Endothelial cell of umbilical vein (primary cell): ENCODE data around the gene FLT3LG. TPM values are rescaled to one million over a fixed set of nuclear protein-coding genes. Genes with fewer than 3 reads are reported as not detected.

Source experiments
- BruUV-seq: library from RNA; stranded (reverse); fragments of 400-500 nt; replicated peaks from 2 replicates; lab custom pipeline; 2021; lab: Mats Ljungman, UMichigan
- CTCF ChIA-PET: fragments of 300-600, 350-600 bp; sonication (Branson Sonifier 250); formaldehyde crosslinking; loops from one replicate; lab custom pipeline; 2021; ENCODE audit warnings: antibody characterized with exemption, inconsistent platforms; lab: Charles Lee
- POLR2A ChIA-PET: fragments of 300-600, 350-600 bp; sonication (Branson Sonifier 250); formaldehyde crosslinking; loops from one replicate; lab custom pipeline; 2021; ENCODE audit warnings: antibody characterized with exemption, inconsistent platforms; lab: Charles Lee
- DNase-seq: peaks from one replicate; pipeline ENCODE4 v3.0.0-alpha.2; 2011; ENCODE audit warnings: low read depth, low spot score
- FAIRE-seq: peaks from 2 replicates; lab custom pipeline; 2011; peaks lifted over from hg19 to GRCh38; lab: Jason Lieb, UNC
- H2AFZ ChIP-seq: 2 replicates; pipeline ENCODE4 v1.6.0; 2012; ENCODE audit warnings: low read depth, low read length, control low read depth, inconsistent platforms
- H3K27ac ChIP-seq: 2 replicates; pipeline ENCODE4 v1.5.1; 2011; ENCODE audit warnings: low read depth, mild to moderate bottlenecking, control low read depth, low read length, moderate library complexity; ENCODE audit not compliant: insufficient read depth
- H3K27me3 ChIP-seq, 2 experiments: 2 replicates each; pipeline versions ENCODE4 v1.6.0 to v1.6.1; 2011; ENCODE audit warnings: low read length in 2 of 2, mixed read lengths in 1 of 2; ENCODE audit not compliant: control insufficient read depth in 2 of 2, insufficient read depth in 2 of 2
- H3K36me3 ChIP-seq, 2 experiments: 2 replicates in 1 of 2; 3 replicates in 1 of 2; pipeline ENCODE4 v1.5.1; 2011; ENCODE audit warnings: low read length in 2 of 2, mild to moderate bottlenecking in 1 of 2, moderate library complexity in 1 of 2; ENCODE audit not compliant: control insufficient read depth in 2 of 2, insufficient read depth in 2 of 2; ENCODE audit errors: extremely low read depth in 1 of 2
- H3K4me1 ChIP-seq: 3 replicates; pipeline ENCODE4 v1.5.1; 2011; ENCODE audit warnings: mild to moderate bottlenecking, low read length; ENCODE audit not compliant: control insufficient read depth, insufficient read depth; ENCODE audit errors: extremely low read depth
- H3K4me2 ChIP-seq: 2 replicates; pipeline ENCODE4 v1.6.1; 2011; ENCODE audit warnings: low read length, control low read depth, mixed read lengths; ENCODE audit not compliant: insufficient read depth
- H3K4me3 ChIP-seq, 3 experiments: fragments of 200-600 bp in 1 of 3; sonication (generic), shearing (Covaris generic) in 1 of 3; replicated peaks in 1 of 3; 2 replicates each; pipeline ENCODE4 v1.5.1; 2011 to 2016; ENCODE audit warnings: control low read depth in 3 of 3, low read length in 3 of 3, mild to moderate bottlenecking in 2 of 3, inconsistent platforms in 1 of 3, low read depth in 1 of 3, moderate library complexity in 1 of 3; ENCODE audit not compliant: insufficient read depth in 1 of 3
- H3K79me2 ChIP-seq: 2 replicates; pipeline ENCODE4 v1.6.0; 2012; ENCODE audit warnings: low read length, inconsistent platforms; ENCODE audit not compliant: control insufficient read depth, insufficient read depth
- H3K9ac ChIP-seq: replicated peaks from 2 replicates; pipeline ENCODE3; 2011; ENCODE audit warnings: low read length, control low read depth; ENCODE audit not compliant: insufficient read depth; ENCODE audit errors: extremely low read depth
- H3K9me1 ChIP-seq: replicated peaks from 3 replicates; pipeline ENCODE4 v1.6.0; 2011; ENCODE audit warnings: mild to moderate bottlenecking, low read length; ENCODE audit not compliant: control insufficient read depth, insufficient read depth; ENCODE audit errors: extremely low read depth
- H3K9me3 ChIP-seq: replicated peaks from 2 replicates; pipeline ENCODE4 v1.5.1; 2012; ENCODE audit warnings: low read length, inconsistent platforms; ENCODE audit not compliant: control insufficient read depth, insufficient read depth
- H4K20me1 ChIP-seq: replicated peaks from 2 replicates; pipeline ENCODE3; 2011; ENCODE audit warnings: mild to moderate bottlenecking, low read length; ENCODE audit not compliant: control insufficient read depth, insufficient read depth; ENCODE audit errors: extremely low read depth
- EZH2 ChIP-seq: IDR thresholded peaks from 2 replicates; pipeline ENCODE4 v1.6.1; 2012; ENCODE audit warnings: borderline replicate concordance, low read depth, mild to moderate bottlenecking, moderate library complexity, low read length, inconsistent platforms; ENCODE audit not compliant: severe bottlenecking
- FOS ChIP-seq: IDR thresholded peaks from 2 replicates; pipeline ENCODE4 v1.6.1; 2011; ENCODE audit warnings: mild to moderate bottlenecking, low read length, moderate library complexity, borderline replicate concordance; ENCODE audit not compliant: insufficient read depth
- GATA2 ChIP-seq: IDR thresholded peaks from 2 replicates; pipeline ENCODE4 v1.7.0; 2011; ENCODE audit warnings: low read depth, mild to moderate bottlenecking, moderate library complexity, mixed read lengths, low read length; ENCODE audit not compliant: insufficient read length, insufficient read depth
- JUN ChIP-seq: IDR thresholded peaks from 2 replicates; pipeline ENCODE4 v1.6.1; 2011; ENCODE audit warnings: borderline replicate concordance, low read depth; ENCODE audit not compliant: insufficient read length, insufficient read depth
- MYC ChIP-seq: IDR thresholded peaks from one replicate; pipeline ENCODE4 v1.6.1; 2011; ENCODE audit warnings: mild to moderate bottlenecking, low read depth, low read length
- dilution Hi-C: fragments of 300-500 bp; cut with MboI; formaldehyde crosslinking; loops from one replicate; pipeline ENCODE4 v1.15.0; 2019; ENCODE audit warnings: low sequenced_read_pairs; ENCODE audit not compliant: extremely low pct_ligation_motif_present
- intact Hi-C: fragments of 100-400 bp; cut with micrococcal nuclease; formaldehyde crosslinking; loops from one replicate; pipeline ENCODE4 v1.10.0; 2022
- polyA plus RNA-seq, 4 experiments: library from polyadenylated mRNA; depleted of rRNA in 3 of 4; stranded (reverse) in 3 of 4; unstranded in 1 of 4; fragments of >200 nt; gene quantifications; 2 replicates each; pipeline versions ENCODE4 v1.2.1 to v1.2.3, GENCODE V29; 2011 to 2012; ENCODE audit warnings: missing spikeins in 1 of 4
- total RNA-seq: library from RNA; stranded (reverse); gene quantifications from 2 replicates; pipeline ENCODE4 v1.2.3, GENCODE V29; 2021
- TF ChIP-seq, protein P1 (sequence below), 2 donors: IDR thresholded peaks; 1 replicate in 1 of 2; 2 replicates in 1 of 2; pipeline ENCODE4 v1.5.1; 2011; ENCODE audit warnings: low read length in 2 of 2, mild to moderate bottlenecking in 2 of 2, moderate library complexity in 2 of 2, control low read depth in 1 of 2, inconsistent platforms in 1 of 2, low read depth in 1 of 2; ENCODE audit not compliant: insufficient read depth in 1 of 2; ENCODE audit errors: extremely low read depth in 1 of 2
- TF ChIP-seq, protein P2 (sequence below): IDR thresholded peaks from 2 replicates; pipeline ENCODE4 v1.6.1; 2011; ENCODE audit not compliant: insufficient read depth, insufficient read length

Gene FLT3LG
- total and polyA plus RNA-seq, 2 donors (not counting 3 experiments of a cell fraction or from before 2014, with no cell fraction given): 5.0 to 5.7 TPM

DNA sequence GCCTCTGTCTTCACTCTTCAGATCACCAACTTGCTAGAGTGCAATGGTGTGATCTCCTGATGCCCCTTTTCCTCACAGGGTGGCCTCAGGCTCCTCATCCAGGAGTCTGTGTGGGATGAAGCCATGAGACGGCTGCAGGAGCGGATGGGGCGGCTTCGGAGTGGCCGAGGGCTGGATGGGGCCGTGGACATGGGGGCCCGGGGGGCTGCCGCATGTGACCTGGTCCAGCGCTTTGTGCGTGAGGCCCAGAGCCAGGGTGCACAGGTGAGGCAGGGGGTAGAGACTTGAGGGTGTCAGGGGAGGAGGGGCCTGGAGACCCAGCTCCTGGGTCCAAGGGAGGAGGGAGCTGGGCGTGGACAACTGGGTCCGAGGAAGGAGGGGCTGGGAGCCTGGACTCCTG lies 11.5 kb upstream of the FLT3LG start:
- no peaks in the 10 kb centered on the region for H3K79me2 ChIP-seq
- no peak overlapping the region for H3K4me3 ChIP-seq
- no peaks in the 10 kb centered on the region for H3K9me3 ChIP-seq
- DNase-seq (no peak), FAIRE-seq (no peak)
- dilution Hi-C loops (no loop called here), intact Hi-C loops (no loop called here)
- no peaks in the 10 kb centered on the region for H4K20me1 ChIP-seq
- no peaks in the 10 kb centered on the region for H3K9me1 ChIP-seq
- no peak overlapping the region for H2AFZ ChIP-seq
- no peaks in the 10 kb centered on the region for H3K27me3 ChIP-seq
- H3K27ac ChIP-seq: no peak overlapping the region
- H3K9ac ChIP-seq: no peak overlapping the region
- no TSS peak for BruUV-seq
- H3K36me3 ChIP-seq: peaks cover 0 to 8% of the 10 kb centered on the region in 2 experiments
- H3K4me1 ChIP-seq: no peaks in the 10 kb centered on the region
- TF ChIP-seq, protein P1, sequence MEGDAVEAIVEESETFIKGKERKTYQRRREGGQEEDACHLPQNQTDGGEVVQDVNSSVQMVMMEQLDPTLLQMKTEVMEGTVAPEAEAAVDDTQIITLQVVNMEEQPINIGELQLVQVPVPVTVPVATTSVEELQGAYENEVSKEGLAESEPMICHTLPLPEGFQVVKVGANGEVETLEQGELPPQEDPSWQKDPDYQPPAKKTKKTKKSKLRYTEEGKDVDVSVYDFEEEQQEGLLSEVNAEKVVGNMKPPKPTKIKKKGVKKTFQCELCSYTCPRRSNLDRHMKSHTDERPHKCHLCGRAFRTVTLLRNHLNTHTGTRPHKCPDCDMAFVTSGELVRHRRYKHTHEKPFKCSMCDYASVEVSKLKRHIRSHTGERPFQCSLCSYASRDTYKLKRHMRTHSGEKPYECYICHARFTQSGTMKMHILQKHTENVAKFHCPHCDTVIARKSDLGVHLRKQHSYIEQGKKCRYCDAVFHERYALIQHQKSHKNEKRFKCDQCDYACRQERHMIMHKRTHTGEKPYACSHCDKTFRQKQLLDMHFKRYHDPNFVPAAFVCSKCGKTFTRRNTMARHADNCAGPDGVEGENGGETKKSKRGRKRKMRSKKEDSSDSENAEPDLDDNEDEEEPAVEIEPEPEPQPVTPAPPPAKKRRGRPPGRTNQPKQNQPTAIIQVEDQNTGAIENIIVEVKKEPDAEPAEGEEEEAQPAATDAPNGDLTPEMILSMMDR (IDR thresholded peaks at IDR 0.05; ENCODE audit: extremely low read depth in 1 of 2, insufficient read depth in 1 of 2, low read depth in 1 of 2, low read length in 2 of 2): no peak
- TF ChIP-seq EZH2 (no peak), MYC (no peak), FOS (no peak), GATA2 (no peak), JUN (no peak)
- TF ChIP-seq, protein P2, sequence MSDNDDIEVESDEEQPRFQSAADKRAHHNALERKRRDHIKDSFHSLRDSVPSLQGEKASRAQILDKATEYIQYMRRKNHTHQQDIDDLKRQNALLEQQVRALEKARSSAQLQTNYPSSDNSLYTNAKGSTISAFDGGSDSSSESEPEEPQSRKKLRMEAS: no peak
- no peak overlapping the region for H3K4me2 ChIP-seq
- ChIA-PET POLR2A (no interaction called here), CTCF (no interaction called here)
